Gastrocnemius medialis (tissue), 4 donors: ENCODE results near the gene COLEC11. TPM values are rescaled to one million over a fixed set of nuclear protein-coding genes. Genes with fewer than 3 reads are reported as not detected.
A peak's percentile ranks its signal among the peaks of the same experiment; 100 is the strongest.

ENCODE experiments used
- ATAC-seq, 2 donors: fragments of 150-250 bp; one replicate each; pipeline ENCODE4 v1.9.1; 2016
- DNase-seq, 2 donors: peaks; one replicate each; pipeline ENCODE4 v3.0.0-alpha.2; 2019
- H3K27ac ChIP-seq, 4 donors: fragments of 200-600 bp; sonication (generic); 1 replicate in 1 of 4; 2 replicates in 3 of 4; pipeline ENCODE4 v1.5.1; 2016 to 2018; ENCODE audit warnings: mild to moderate bottlenecking in 2 of 4, moderate library complexity in 1 of 4
- H3K27me3 ChIP-seq, 3 donors: fragments of 200-600 bp; sonication (generic) in 2 of 3; 1 replicate in 1 of 3; 2 replicates in 2 of 3; pipeline versions ENCODE4 v1.5.1 to v1.6.0; 2016 to 2019; ENCODE audit warnings: mild to moderate bottlenecking in 1 of 3, moderate library complexity in 1 of 3
- H3K36me3 ChIP-seq, 2 donors: fragments of 200-600 bp; sonication (generic) in 1 of 2; one replicate each; pipeline ENCODE4 v1.5.1; 2017 to 2018
- H3K4me1 ChIP-seq, 2 donors: fragments of 200-600 bp; sonication (generic) in 1 of 2; one replicate each; pipeline ENCODE4 v1.5.1; 2016 to 2017; ENCODE audit warnings: mild to moderate bottlenecking in 2 of 2
- H3K4me3 ChIP-seq, 4 donors: fragments of 200-600 bp; sonication (generic) in 3 of 4; 1 replicate in 1 of 4; 2 replicates in 3 of 4; pipeline ENCODE4 v1.5.1; 2016 to 2019; ENCODE audit warnings: mild to moderate bottlenecking in 2 of 4
- H3K9me3 ChIP-seq, 3 donors: fragments of 200-600 bp; sonication (generic) in 2 of 3; 1 replicate in 1 of 3; 2 replicates in 2 of 3; pipeline ENCODE4 v1.5.1; 2016 to 2019
- CTCF ChIP-seq, 5 experiments: fragments of 450-650 bp in 3 of 5; fragments of 200-600 bp in 2 of 5; sonication (generic) in 2 of 5; IDR thresholded peaks in 4 of 5; conservative IDR thresholded peaks in 1 of 5; 1 replicate in 4 of 5; 2 replicates in 1 of 5; pipeline ENCODE4 v1.5.1; 2016 to 2019; ENCODE audit warnings: antibody characterized with exemption in 5 of 5, mild to moderate bottlenecking in 3 of 5, moderate library complexity in 3 of 5
- POLR2A ChIP-seq, 2 donors: fragments of 450-650 bp; IDR thresholded peaks; one replicate each; pipeline ENCODE4 v1.6.1; 2017; ENCODE audit warnings: antibody characterized with exemption in 2 of 2, mild to moderate bottlenecking in 2 of 2, moderate library complexity in 2 of 2
- in situ Hi-C, 4 donors: fragments of 200-750 bp; cut with MboI; loops; one replicate each; pipeline versions ENCODE4 v1.15.0 to v1.8.0; 2017; ENCODE audit warnings: low sequenced_read_pairs in 4 of 4
- intact Hi-C: fragments of 100-400 bp; cut with DNase I; formaldehyde crosslinking; loops from one replicate; pipeline ENCODE4 v1.15.1; 2023; ENCODE audit warnings: low total_unique reads
- total RNA-seq, 4 donors: library from RNA; depleted of rRNA; stranded (reverse); fragments of >200 nt; gene quantifications; one replicate each; pipeline versions ENCODE4 v1.1.0 to v1.2.3, GENCODE V29; 2016

Gene COLEC11
- total RNA-seq, 4 donors from 2014 or later, result 0.29 to 0.36 TPM; not detected in 2

GRCh38 chr2:3557639-3558204, 37.2 kb upstream of the COLEC11 start:
- peak in 1 of 2 donors; percentile 29 for ATAC-seq
- Histone ChIP-seq H3K4me3 (peak overlapping the region; percentile 87 to 99 (median 98)), H3K9me3 (no peaks in the 10 kb centered on the region), H3K36me3 (peaks cover 0 to 37% of the 10 kb centered on the region in 2 donors), H3K27me3 (no peaks in the 10 kb centered on the region), H3K27ac (peak overlapping the region; percentile 92 to 99 (median 95)), H3K4me1 (peaks cover 18% of the 10 kb centered on the region in 2 donors)
- DNase-seq, result no peak
- intact Hi-C loops (loop anchor here (1.0 to 2.0 kb wide), 4 partner anchors 18 to 180 kb away; partner anchors contain the start of genes EIPR1 and RPS7), in situ Hi-C loops (loop anchor here in 2 of 4 donors (25.0 kb wide), 1 partner anchor 170 kb away; the partner anchor contains the start of genes EIPR1 (in 2 of the 2) and TRAPPC12 (in 2 of the 2))
- TF ChIP-seq CTCF (IDR thresholded peaks at IDR 0.05 in 4 of 5, conservative IDR thresholded peaks at IDR 0.05 in 1 of 5), result no peak
- TF ChIP-seq POLR2A (IDR thresholded peaks at IDR 0.05), result no peak

- H3K27me3 ChIP-seq, result no peaks in the 10 kb centered on the region
Observed at GRCh38 chr2:3558205-3559014, 36.5 kb upstream of the COLEC11 start, which contains the start of gene RNASEH1. Gene RNASEH1, minus strand, starts transcription at chr2:3558333. Its CDS starts 73 bp downstream, at chr2:3558260.

GRCh38 chr2:3563521-3563976, 31.4 kb upstream of the COLEC11 start:
- peaks cover 8% of the 10 kb centered on the region in 2 donors for H3K4me1 ChIP-seq
- in situ Hi-C loops (loop anchor here in 2 of 4 donors (25.0 kb wide), 1 partner anchor 176 kb away; the partner anchor contains the start of genes EIPR1 (in 2 of the 2) and TRAPPC12 (in 2 of the 2)), intact Hi-C loops (no loop called here)
- H3K4me3 ChIP-seq, result no peak overlapping the region
- no peaks in the 10 kb centered on the region for H3K27me3 ChIP-seq
- no peak overlapping the region for H3K27ac ChIP-seq
- ATAC-seq (no peak), DNase-seq (no peak)
- no peaks in the 10 kb centered on the region for H3K9me3 ChIP-seq
- TF ChIP-seq CTCF (IDR thresholded peaks at IDR 0.05 in 4 of 5, conservative IDR thresholded peaks at IDR 0.05 in 1 of 5) (no peak), POLR2A (IDR thresholded peaks at IDR 0.05) (no peak)
- H3K36me3 ChIP-seq, result no peaks in the 10 kb centered on the region

More at GRCh38 chr2:3558205-3559014, 36.5 kb upstream of the COLEC11 start, which contains the start of gene RNASEH1:
- intact Hi-C loops (loop anchor here (1.0 to 2.0 kb wide), 4 partner anchors 17 to 181 kb away; partner anchors contain the start of genes EIPR1 and RPS7), in situ Hi-C loops (loop anchor here in 2 of 4 donors (25.0 kb wide), 1 partner anchor 171 kb away; the partner anchor contains the start of genes EIPR1 (in 2 of the 2) and TRAPPC12 (in 2 of the 2))
- peaks cover 18% of the 10 kb centered on the region in 2 donors for H3K4me1 ChIP-seq
- no peaks in the 10 kb centered on the region for H3K9me3 ChIP-seq
- H3K36me3 ChIP-seq, result peaks cover 0 to 32% of the 10 kb centered on the region in 2 donors
- peak within 1 kb of the TSS; percentile 87 to 99 (median 98) for H3K4me3 ChIP-seq
- ATAC-seq, result peak; percentile 99 to 100
- TF ChIP-seq POLR2A (IDR thresholded peaks at IDR 0.05), result peak; percentile 85 to 90
- TF ChIP-seq CTCF (IDR thresholded peaks at IDR 0.05 in 4 of 5, conservative IDR thresholded peaks at IDR 0.05 in 1 of 5), result no peak
- H3K27ac ChIP-seq, result peak within 1 kb of the TSS; percentile 92 to 99 (median 95)
- peak; percentile 95 to 97 for DNase-seq

GRCh38 chr2:3565117-3565516, 29.8 kb upstream of the COLEC11 start:
- intact Hi-C loops, result no loop called here

More at GRCh38 chr2:3565117-3565516, 29.8 kb upstream of the COLEC11 start:
- H3K27ac ChIP-seq, result no peak overlapping the region
- H3K4me3 ChIP-seq, result no peak overlapping the region
- H3K9me3 ChIP-seq, result no peaks in the 10 kb centered on the region
- DNase-seq (no peak), ATAC-seq (no peak)
- H3K36me3 ChIP-seq, result no peaks in the 10 kb centered on the region
- H3K27me3 ChIP-seq, result no peaks in the 10 kb centered on the region
- in situ Hi-C loops, result loop anchor here in 2 of 4 donors (25.0 kb wide), 1 partner anchor 178 kb away; the partner anchor contains the start of genes EIPR1 (in 2 of the 2) and TRAPPC12 (in 2 of the 2)
- H3K4me1 ChIP-seq, result no peaks in the 10 kb centered on the region
- TF ChIP-seq POLR2A (IDR thresholded peaks at IDR 0.05) (no peak), CTCF (IDR thresholded peaks at IDR 0.05 in 4 of 5, conservative IDR thresholded peaks at IDR 0.05 in 1 of 5) (no peak)
